HG03457 (cell line): ENCODE measurements around the gene CD164.
"Not testable (repeated sequence)": the region's sequence is repeated elsewhere in the genome, so short reads cannot be mapped to it uniquely, and the experiment has no call there.

Experiments
- ATAC-seq: cut with Tn5 transposase; IDR thresholded peaks from one replicate; pipeline ENCODE4 v1.9.1; 2021; ENCODE audit warnings: moderate number of reproducible peaks; ENCODE audit not compliant: unreplicated experiment

CD164 gene

GRCh38 chr6:109377717-109378116 is 4.5 kb downstream of the CD164 start:
- ATAC-seq, result no peak

GRCh38 chr6:109374326-109374892 is 7.9 kb downstream of the CD164 start:
- ATAC-seq, result no peak

- peak; percentile 89 for ATAC-seq
These were observed 8.5 kb downstream of the CD164 start for GRCh38 chr6:109373762-109374161.

GRCh38 chr6:109373331-109373730 is 8.9 kb downstream of the CD164 start:
- no peak for ATAC-seq

GRCh38 chr6:109372130-109372529 is 10.1 kb downstream of the CD164 start:
- no peak for ATAC-seq

GRCh38 chr6:109370792-109371191 is 11.5 kb downstream of the CD164 start:
- no peak for ATAC-seq

GRCh38 chr6:109370336-109370735 is 11.9 kb downstream of the CD164 start:
- no peak for ATAC-seq

GRCh38 chr6:109369728-109370127 is 12.5 kb downstream of the CD164 start:
- no peak for ATAC-seq

- ATAC-seq, result not testable (repeated sequence)
These were observed 17.7 kb downstream of the CD164 start for GRCh38 chr6:109364382-109365078.

- no peak for ATAC-seq
These were observed 18.5 kb downstream of the CD164 start for GRCh38 chr6:109363753-109364152.

- no peak for ATAC-seq
These were observed 20.0 kb downstream of the CD164 start for GRCh38 chr6:109362102-109362884.

- no peak for ATAC-seq
These were observed 21.5 kb downstream of the CD164 start for GRCh38 chr6:109360791-109361190.

GRCh38 chr6:109360281-109360680 is 22.0 kb downstream of the CD164 start:
- ATAC-seq, result no peak

- no peak for ATAC-seq
These were observed 23.0 kb downstream of the CD164 start for GRCh38 chr6:109359248-109359647.

- no peak for ATAC-seq
These were observed 24.1 kb downstream of the CD164 start for GRCh38 chr6:109358204-109358603.

- ATAC-seq, result no peak
These were observed 26.0 kb downstream of the CD164 start for GRCh38 chr6:109356237-109356636.

GRCh38 chr6:109351231-109352130 is 30.8 kb downstream of the CD164 start:
- ATAC-seq, result no peak

- ATAC-seq, result no peak
These were observed 32.8 kb downstream of the CD164 start for GRCh38 chr6:109349419-109349987.

- ATAC-seq, result no peak
These were observed 34.0 kb downstream of the CD164 start for GRCh38 chr6:109348226-109348625.

- ATAC-seq, result no peak
These were observed 34.5 kb downstream of the CD164 start for GRCh38 chr6:109347779-109348178.

- no peak for ATAC-seq
These were observed 36.3 kb downstream of the CD164 start for GRCh38 chr6:109345986-109346385.
